Endothelial cell of umbilical vein (primary cell): Measurements from ENCODE around the gene SPON2. TPM values are rescaled to one million over a fixed set of nuclear protein-coding genes. Genes with fewer than 3 reads are reported as not detected.

ENCODE experiments used
- BruUV-seq: library from RNA; stranded (reverse); fragments of 400-500 nt; replicated peaks from 2 replicates; lab custom pipeline; 2021; lab: Mats Ljungman, UMichigan
- CTCF ChIA-PET: fragments of 300-600, 350-600 bp; sonication (Branson Sonifier 250); formaldehyde crosslinking; loops from one replicate; lab custom pipeline; 2021; ENCODE audit warnings: antibody characterized with exemption, inconsistent platforms; lab: Charles Lee
- POLR2A ChIA-PET: fragments of 300-600, 350-600 bp; sonication (Branson Sonifier 250); formaldehyde crosslinking; loops from one replicate; lab custom pipeline; 2021; ENCODE audit warnings: antibody characterized with exemption, inconsistent platforms; lab: Charles Lee
- DNase-seq: peaks from one replicate; pipeline ENCODE4 v3.0.0-alpha.2; 2011; ENCODE audit warnings: low read depth, low spot score
- FAIRE-seq: peaks from 2 replicates; lab custom pipeline; 2011; peaks lifted over from hg19 to GRCh38; lab: Jason Lieb, UNC
- H2AFZ ChIP-seq: 2 replicates; pipeline ENCODE4 v1.6.0; 2012; ENCODE audit warnings: low read depth, low read length, control low read depth, inconsistent platforms
- H3K27ac ChIP-seq: 2 replicates; pipeline ENCODE4 v1.5.1; 2011; ENCODE audit warnings: low read depth, mild to moderate bottlenecking, control low read depth, low read length, moderate library complexity; ENCODE audit not compliant: insufficient read depth
- H3K27me3 ChIP-seq, 2 experiments: 2 replicates each; pipeline versions ENCODE4 v1.6.0 to v1.6.1; 2011; ENCODE audit warnings: low read length in 2 of 2, mixed read lengths in 1 of 2; ENCODE audit not compliant: control insufficient read depth in 2 of 2, insufficient read depth in 2 of 2
- H3K36me3 ChIP-seq, 2 experiments: 2 replicates in 1 of 2; 3 replicates in 1 of 2; pipeline ENCODE4 v1.5.1; 2011; ENCODE audit warnings: low read length in 2 of 2, mild to moderate bottlenecking in 1 of 2, moderate library complexity in 1 of 2; ENCODE audit not compliant: control insufficient read depth in 2 of 2, insufficient read depth in 2 of 2; ENCODE audit errors: extremely low read depth in 1 of 2
- H3K4me1 ChIP-seq: 3 replicates; pipeline ENCODE4 v1.5.1; 2011; ENCODE audit warnings: mild to moderate bottlenecking, low read length; ENCODE audit not compliant: control insufficient read depth, insufficient read depth; ENCODE audit errors: extremely low read depth
- H3K4me2 ChIP-seq: 2 replicates; pipeline ENCODE4 v1.6.1; 2011; ENCODE audit warnings: low read length, control low read depth, mixed read lengths; ENCODE audit not compliant: insufficient read depth
- H3K4me3 ChIP-seq, 3 experiments: fragments of 200-600 bp in 1 of 3; sonication (generic), shearing (Covaris generic) in 1 of 3; replicated peaks in 1 of 3; 2 replicates each; pipeline ENCODE4 v1.5.1; 2011 to 2016; ENCODE audit warnings: control low read depth in 3 of 3, low read length in 3 of 3, mild to moderate bottlenecking in 2 of 3, inconsistent platforms in 1 of 3, low read depth in 1 of 3, moderate library complexity in 1 of 3; ENCODE audit not compliant: insufficient read depth in 1 of 3
- H3K79me2 ChIP-seq: 2 replicates; pipeline ENCODE4 v1.6.0; 2012; ENCODE audit warnings: low read length, inconsistent platforms; ENCODE audit not compliant: control insufficient read depth, insufficient read depth
- H3K9ac ChIP-seq: replicated peaks from 2 replicates; pipeline ENCODE3; 2011; ENCODE audit warnings: low read length, control low read depth; ENCODE audit not compliant: insufficient read depth; ENCODE audit errors: extremely low read depth
- H3K9me1 ChIP-seq: replicated peaks from 3 replicates; pipeline ENCODE4 v1.6.0; 2011; ENCODE audit warnings: mild to moderate bottlenecking, low read length; ENCODE audit not compliant: control insufficient read depth, insufficient read depth; ENCODE audit errors: extremely low read depth
- H3K9me3 ChIP-seq: replicated peaks from 2 replicates; pipeline ENCODE4 v1.5.1; 2012; ENCODE audit warnings: low read length, inconsistent platforms; ENCODE audit not compliant: control insufficient read depth, insufficient read depth
- H4K20me1 ChIP-seq: replicated peaks from 2 replicates; pipeline ENCODE3; 2011; ENCODE audit warnings: mild to moderate bottlenecking, low read length; ENCODE audit not compliant: control insufficient read depth, insufficient read depth; ENCODE audit errors: extremely low read depth
- CTCF ChIP-seq, 2 donors: IDR thresholded peaks; 1 replicate in 1 of 2; 2 replicates in 1 of 2; pipeline ENCODE4 v1.5.1; 2011; ENCODE audit warnings: low read length in 2 of 2, mild to moderate bottlenecking in 2 of 2, moderate library complexity in 2 of 2, control low read depth in 1 of 2, inconsistent platforms in 1 of 2, low read depth in 1 of 2; ENCODE audit not compliant: insufficient read depth in 1 of 2; ENCODE audit errors: extremely low read depth in 1 of 2
- EZH2 ChIP-seq: IDR thresholded peaks from 2 replicates; pipeline ENCODE4 v1.6.1; 2012; ENCODE audit warnings: borderline replicate concordance, low read depth, mild to moderate bottlenecking, moderate library complexity, low read length, inconsistent platforms; ENCODE audit not compliant: severe bottlenecking
- FOS ChIP-seq: IDR thresholded peaks from 2 replicates; pipeline ENCODE4 v1.6.1; 2011; ENCODE audit warnings: mild to moderate bottlenecking, low read length, moderate library complexity, borderline replicate concordance; ENCODE audit not compliant: insufficient read depth
- GATA2 ChIP-seq: IDR thresholded peaks from 2 replicates; pipeline ENCODE4 v1.7.0; 2011; ENCODE audit warnings: low read depth, mild to moderate bottlenecking, moderate library complexity, mixed read lengths, low read length; ENCODE audit not compliant: insufficient read length, insufficient read depth
- JUN ChIP-seq: IDR thresholded peaks from 2 replicates; pipeline ENCODE4 v1.6.1; 2011; ENCODE audit warnings: borderline replicate concordance, low read depth; ENCODE audit not compliant: insufficient read length, insufficient read depth
- MYC ChIP-seq: IDR thresholded peaks from one replicate; pipeline ENCODE4 v1.6.1; 2011; ENCODE audit warnings: mild to moderate bottlenecking, low read depth, low read length
- POLR2A ChIP-seq: IDR thresholded peaks from 2 replicates; pipeline ENCODE4 v1.6.1; 2012; ENCODE audit warnings: low read depth, mild to moderate bottlenecking, control low read depth, low read length
- POLR2AphosphoS5 ChIP-seq: IDR thresholded peaks from 2 replicates; pipeline ENCODE4 v1.6.1; 2012; ENCODE audit warnings: low read depth, mild to moderate bottlenecking, control low read depth, low read length, moderate library complexity; ENCODE audit not compliant: insufficient read depth
- dilution Hi-C: fragments of 300-500 bp; cut with MboI; formaldehyde crosslinking; loops from one replicate; pipeline ENCODE4 v1.15.0; 2019; ENCODE audit warnings: low sequenced_read_pairs; ENCODE audit not compliant: extremely low pct_ligation_motif_present
- intact Hi-C: fragments of 100-400 bp; cut with micrococcal nuclease; formaldehyde crosslinking; loops from one replicate; pipeline ENCODE4 v1.10.0; 2022
- polyA plus RNA-seq, 4 experiments: library from polyadenylated mRNA; depleted of rRNA in 3 of 4; stranded (reverse) in 3 of 4; unstranded in 1 of 4; fragments of >200 nt; gene quantifications; 2 replicates each; pipeline versions ENCODE4 v1.2.1 to v1.2.3, GENCODE V29; 2011 to 2012; ENCODE audit warnings: missing spikeins in 1 of 4
- total RNA-seq: library from RNA; stranded (reverse); gene quantifications from 2 replicates; pipeline ENCODE4 v1.2.3, GENCODE V29; 2021
- TF ChIP-seq, protein P1 (sequence below): IDR thresholded peaks from 2 replicates; pipeline ENCODE4 v1.6.1; 2011; ENCODE audit not compliant: insufficient read depth, insufficient read length

Gene SPON2
- total and polyA plus RNA-seq, 2 donors (not counting 3 experiments of a cell fraction or from before 2014, with no cell fraction given) = 0.04 TPM; not detected in 1

GRCh38 chr4:1170156-1170975, 2.0 kb downstream of the SPON2 start:
- CTCF ChIA-PET = interaction anchor here (0.9 to 5.3 kb wide), 2 partner anchors 96 to 98 kb away, joined by 3 to 52 read pairs; no protein-coding TSS in a partner anchor

More at GRCh38 chr4:1170156-1170975, 2.0 kb downstream of the SPON2 start:
- no peaks in the 10 kb centered on the region for H3K79me2 ChIP-seq
- no peak overlapping the region for H3K4me3 ChIP-seq
- H2AFZ ChIP-seq = no peak overlapping the region
- peaks cover 33 to 35% of the 10 kb centered on the region in 2 experiments for H3K27me3 ChIP-seq
- no peaks in the 10 kb centered on the region for H3K9me3 ChIP-seq
- intact Hi-C loops = no loop called here
- BruUV-seq = no TSS peak
- H3K4me2 ChIP-seq = no peak overlapping the region
- no peak overlapping the region for H3K9ac ChIP-seq
- peaks cover 3% of the 10 kb centered on the region for H3K4me1 ChIP-seq
- TF ChIP-seq, protein P1, sequence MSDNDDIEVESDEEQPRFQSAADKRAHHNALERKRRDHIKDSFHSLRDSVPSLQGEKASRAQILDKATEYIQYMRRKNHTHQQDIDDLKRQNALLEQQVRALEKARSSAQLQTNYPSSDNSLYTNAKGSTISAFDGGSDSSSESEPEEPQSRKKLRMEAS = no peak
- TF ChIP-seq JUN (no peak), GATA2 (no peak), POLR2A (no peak), POLR2AphosphoS5 (no peak), FOS (no peak), EZH2 (no peak), CTCF (IDR thresholded peaks at IDR 0.05; ENCODE audit: extremely low read depth in 1 of 2, insufficient read depth in 1 of 2, low read depth in 1 of 2, low read length in 2 of 2) (no peak), MYC (no peak)
- no peaks in the 10 kb centered on the region for H3K36me3 ChIP-seq
- no peaks in the 10 kb centered on the region for H3K9me1 ChIP-seq
- FAIRE-seq (no peak), DNase-seq (no peak)
- POLR2A ChIA-PET = no interaction called here
- H3K27ac ChIP-seq = no peak overlapping the region
- H4K20me1 ChIP-seq = no peaks in the 10 kb centered on the region
- dilution Hi-C loops = no loop called here
